HG03442 (cell line): ENCODE data around the gene APBA1.
"Not testable (repeated sequence)": the region's sequence is repeated elsewhere in the genome, so short reads cannot be mapped to it uniquely, and the experiment has no call there.

Source experiments
- ATAC-seq: cut with Tn5 transposase; IDR thresholded peaks from one replicate; pipeline ENCODE4 v1.9.1; 2021; ENCODE audit warnings: mild to moderate bottlenecking, moderate library complexity; ENCODE audit not compliant: unreplicated experiment

The APBA1 gene

GRCh38 chr9:69609156-69609555 is 63.0 kb downstream of the APBA1 start:
- ATAC-seq, result no peak

GRCh38 chr9:69606089-69606488 is 66.1 kb downstream of the APBA1 start:
- ATAC-seq, result no peak

GRCh38 chr9:69605406-69605805 is 66.8 kb downstream of the APBA1 start:
- ATAC-seq, result no peak

DNA sequence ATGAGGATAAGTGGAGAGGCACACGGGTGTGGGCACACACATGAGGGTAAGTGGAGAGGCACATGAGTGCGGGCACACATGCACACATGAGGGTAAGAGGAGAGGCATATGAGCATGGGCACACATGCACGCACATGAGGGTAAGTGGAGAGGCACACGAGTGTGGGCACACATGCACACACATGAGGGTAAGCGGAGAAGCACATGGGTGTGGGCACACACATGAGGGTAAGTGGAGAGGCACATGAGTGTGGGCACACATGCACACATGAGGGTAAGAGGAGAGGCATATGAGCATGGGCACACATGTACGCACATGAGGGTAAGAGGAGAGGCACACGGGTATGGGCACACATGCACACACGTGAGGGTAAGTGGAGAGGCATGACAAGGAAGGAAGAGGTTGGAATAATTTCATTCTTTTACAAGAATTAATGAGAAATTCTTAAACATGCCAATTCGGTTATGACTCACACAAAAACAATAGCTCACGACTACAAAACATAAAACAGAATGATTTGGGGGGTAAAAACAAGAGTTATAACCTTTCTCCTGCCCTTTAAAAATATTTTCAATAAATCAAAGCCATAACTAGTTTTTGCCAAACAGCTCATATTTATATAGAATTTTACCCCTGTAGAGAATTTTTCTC is 67.5 kb downstream of the APBA1 start:
- ATAC-seq, result no peak

- ATAC-seq, result no peak
Observed at GRCh38 chr9:69603656-69604055, 68.5 kb downstream of the APBA1 start.

- ATAC-seq, result no peak
Observed at GRCh38 chr9:69602773-69603172, 69.4 kb downstream of the APBA1 start.

DNA sequence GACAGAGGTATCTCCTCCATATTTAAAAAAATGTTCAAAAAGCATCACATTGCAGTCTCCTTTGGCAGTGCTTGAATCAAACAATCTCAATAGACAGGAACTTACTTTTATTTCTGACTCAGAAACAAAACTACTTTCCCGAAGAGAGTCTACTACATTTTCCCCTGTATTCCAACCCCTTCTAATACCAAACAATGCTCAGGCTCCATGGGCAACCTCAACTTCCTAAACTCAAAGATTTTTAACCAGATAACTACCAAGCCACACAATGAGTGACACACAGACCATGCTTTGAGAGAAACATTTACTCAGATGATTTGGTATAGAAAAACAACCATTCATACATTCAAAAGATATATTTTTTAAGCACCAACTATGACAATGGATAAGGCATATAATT is 70.5 kb downstream of the APBA1 start:
- ATAC-seq, result no peak

GRCh38 chr9:69600314-69601047 is 71.7 kb downstream of the APBA1 start:
- ATAC-seq, result no peak

DNA sequence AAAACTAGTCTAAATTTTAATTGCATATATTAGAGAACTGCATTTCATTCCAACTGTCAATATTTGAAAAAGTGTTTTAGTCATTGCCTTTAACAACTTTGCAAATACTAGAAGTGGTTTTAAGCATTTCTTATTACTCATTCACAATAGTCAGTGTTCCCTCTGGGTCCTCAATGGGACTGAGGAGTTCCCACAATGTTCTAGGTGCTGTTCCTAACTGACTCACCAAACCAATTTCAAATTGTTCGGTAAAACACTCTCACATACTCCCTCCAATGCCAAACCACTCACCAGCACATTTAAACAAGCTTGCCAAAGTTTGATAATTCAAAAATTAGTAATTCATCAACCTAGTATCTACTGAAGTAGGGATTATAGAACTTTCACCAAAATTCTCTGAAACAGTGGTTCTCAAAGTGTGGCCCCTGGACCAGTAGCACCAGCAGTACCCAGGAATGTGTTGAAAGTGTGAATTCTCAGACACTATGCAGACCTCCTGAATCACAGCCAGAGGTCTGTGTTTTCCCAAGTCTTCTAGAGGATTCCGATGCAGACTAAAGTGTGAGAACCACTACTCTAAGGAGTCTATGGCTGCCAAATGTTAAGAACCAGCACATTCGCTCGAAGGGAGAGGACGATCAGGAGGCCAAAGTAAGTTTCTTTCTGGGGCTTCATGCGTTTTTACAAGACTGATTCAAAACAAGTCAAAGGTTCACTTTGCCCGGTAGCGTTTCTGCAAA is 72.8 kb downstream of the APBA1 start:
- no peak for ATAC-seq

DNA sequence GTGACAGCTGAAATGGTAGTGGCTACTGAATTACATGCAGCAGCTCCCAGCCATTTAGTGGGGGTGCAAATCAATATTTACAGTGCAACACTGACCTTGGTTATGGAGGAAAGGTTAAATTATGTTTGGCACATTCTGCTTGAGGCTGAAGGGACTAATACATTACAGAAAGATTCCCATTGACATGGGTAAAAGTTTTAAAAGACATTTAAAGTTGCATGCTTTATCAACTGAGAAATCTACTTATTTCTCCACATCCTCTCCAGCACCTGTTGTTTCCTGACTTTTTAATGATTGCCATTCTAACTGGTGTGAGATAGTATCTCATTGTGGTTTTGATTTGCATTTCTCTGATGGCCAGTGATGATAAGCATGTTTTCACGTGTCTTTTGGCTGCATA is 75.3 kb downstream of the APBA1 start:
- not testable (repeated sequence) for ATAC-seq

DNA sequence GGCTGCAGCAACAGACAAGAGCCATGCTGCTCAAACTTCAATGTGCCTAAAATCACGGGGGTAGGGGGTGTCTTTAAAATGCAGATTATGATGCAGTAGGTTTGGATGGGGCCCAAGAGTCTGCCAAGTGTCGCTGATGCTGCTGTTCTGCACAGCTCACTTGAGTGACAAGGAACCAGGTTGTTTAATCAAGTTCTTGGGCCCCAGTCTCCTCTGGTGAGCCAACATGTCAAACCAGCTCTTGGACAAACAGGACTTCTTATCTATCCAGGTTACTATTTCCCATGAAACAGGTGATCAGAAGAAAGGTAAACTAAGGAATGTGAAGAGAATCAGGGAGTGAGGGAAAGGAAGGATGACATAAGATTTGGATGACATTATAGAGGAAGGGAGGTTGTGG is 78.0 kb downstream of the APBA1 start:
- ATAC-seq, result no peak

GRCh38 chr9:69593756-69594155 is 78.4 kb downstream of the APBA1 start:
- ATAC-seq, result no peak

- ATAC-seq, result no peak
Observed at GRCh38 chr9:69593301-69593700, 78.9 kb downstream of the APBA1 start.

DNA sequence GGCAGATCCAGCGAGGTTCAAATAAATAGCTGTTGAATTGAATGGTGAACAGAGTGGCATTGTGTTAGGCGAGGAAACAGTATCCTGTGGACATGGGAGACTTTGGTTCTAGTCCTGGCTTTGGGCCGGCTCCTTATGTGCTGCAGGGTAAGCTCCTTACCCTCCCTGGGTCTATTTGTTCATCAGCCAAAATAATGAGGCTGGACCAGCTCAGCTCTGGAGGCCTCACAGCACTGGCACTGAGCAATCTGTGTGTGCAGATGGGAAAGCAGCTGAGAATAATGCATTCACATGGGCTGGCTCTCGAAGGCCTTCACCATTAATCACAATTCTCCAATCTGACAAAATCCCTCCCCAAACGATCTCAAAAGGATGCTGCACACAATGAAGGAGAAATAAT is 81.9 kb downstream of the APBA1 start:
- no peak for ATAC-seq

DNA sequence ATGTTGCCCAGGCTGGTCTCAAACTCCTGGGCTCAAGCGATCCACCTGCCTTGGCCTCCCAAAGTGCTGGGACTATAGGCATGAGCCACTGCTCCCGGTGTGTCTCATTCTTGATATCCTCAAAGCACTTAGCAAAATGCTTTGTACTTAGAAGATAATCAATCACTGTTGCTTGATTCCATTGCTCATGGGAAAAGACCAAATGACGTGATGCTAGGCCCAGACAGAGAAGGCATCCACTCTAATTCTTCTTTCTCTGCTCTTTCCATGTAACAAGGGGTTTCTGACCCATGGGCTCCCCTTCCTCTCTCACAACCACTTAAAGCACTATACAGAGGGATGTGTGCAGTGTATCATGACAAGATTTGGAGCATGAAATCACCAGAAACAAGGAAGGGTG is 83.0 kb downstream of the APBA1 start:
- no peak for ATAC-seq

DNA sequence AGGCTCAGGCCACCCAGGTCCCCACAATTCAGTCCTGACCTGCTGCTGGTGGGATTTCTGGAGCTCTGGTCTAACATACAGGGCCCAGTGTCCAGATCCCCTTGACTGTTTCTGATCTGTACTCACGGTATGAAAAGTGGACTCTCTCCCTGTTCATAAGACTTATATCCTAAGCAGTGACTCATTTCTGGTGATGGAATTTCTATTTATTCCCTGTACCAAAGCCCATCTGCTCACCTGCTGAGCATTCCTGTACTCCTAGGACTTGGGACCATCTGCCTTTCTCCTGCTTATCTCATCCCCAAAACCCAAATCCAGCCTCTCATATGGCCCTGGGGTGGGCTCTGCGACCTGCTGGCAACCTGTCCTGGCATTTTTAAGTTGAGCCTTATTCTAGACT is 86.6 kb downstream of the APBA1 start:
- no peak for ATAC-seq

- no peak for ATAC-seq
Observed at GRCh38 chr9:69584759-69585158, 87.4 kb downstream of the APBA1 start.

GRCh38 chr9:69583645-69584234 is 88.4 kb downstream of the APBA1 start:
- no peak for ATAC-seq

DNA sequence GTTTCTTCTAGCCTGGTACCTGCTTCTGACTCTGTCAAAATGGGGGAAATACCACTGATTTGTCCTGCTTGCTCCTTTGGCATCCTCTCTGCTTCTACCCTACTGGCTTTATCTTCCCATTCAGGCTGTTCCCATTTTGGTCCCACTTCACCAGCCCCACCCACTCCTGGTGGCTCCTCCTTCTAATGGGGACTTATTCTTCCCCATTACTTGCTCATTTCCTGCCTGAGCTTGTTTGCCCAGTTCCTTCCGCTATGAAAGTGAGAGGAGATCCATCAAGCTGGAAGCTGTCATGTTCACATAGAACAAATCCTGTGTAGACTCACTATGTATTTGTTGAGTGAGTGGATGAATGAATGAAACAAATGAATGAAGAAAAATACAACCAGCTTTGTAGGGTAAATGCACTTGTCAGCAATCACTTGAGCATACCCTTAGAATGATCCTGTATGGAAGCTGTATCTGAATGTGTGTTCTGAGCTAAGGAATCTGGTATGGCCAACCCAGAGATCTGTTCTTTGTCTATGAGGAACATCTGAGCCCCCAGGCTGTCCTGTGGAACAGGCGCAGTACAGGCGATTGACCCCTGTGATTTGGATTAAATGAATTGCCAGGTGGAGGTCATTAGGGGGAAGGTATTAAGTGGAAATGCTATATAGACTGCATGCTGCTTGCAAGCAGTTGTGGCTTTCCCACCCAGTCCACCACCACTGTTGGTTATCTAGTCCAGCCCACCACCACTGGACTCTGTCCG is 89.5 kb downstream of the APBA1 start:
- ATAC-seq, result no peak

DNA sequence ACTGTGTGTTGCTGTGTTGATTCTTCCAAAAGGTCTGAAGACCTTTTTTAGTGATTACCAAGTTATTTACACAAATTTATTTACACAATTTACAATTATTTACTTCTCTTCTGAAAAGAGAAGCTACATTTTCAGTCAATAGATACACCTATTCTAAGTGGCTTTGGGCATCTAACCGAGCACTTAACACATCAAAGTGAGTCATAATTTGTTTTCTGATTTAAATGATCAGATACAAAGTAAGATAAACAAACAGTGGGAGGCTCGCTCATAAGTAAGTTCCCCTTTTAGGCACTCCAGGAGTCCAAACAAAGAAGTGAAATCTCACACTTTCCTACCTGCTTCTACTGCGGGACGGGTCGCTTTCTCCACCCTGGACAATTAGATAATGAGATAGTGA is 90.2 kb downstream of the APBA1 start:
- ATAC-seq, result no peak
